Measurements from ENCODE around the gene DCXR. TPM values are rescaled to one million over a fixed set of nuclear protein-coding genes. Genes with fewer than 3 reads are reported as not detected.

Gene DCXR
- total and polyA plus RNA-seq, 2 donors (not counting 1 experiment from before 2014, with no cell fraction given): 63.9 to 143 TPM

DNA sequence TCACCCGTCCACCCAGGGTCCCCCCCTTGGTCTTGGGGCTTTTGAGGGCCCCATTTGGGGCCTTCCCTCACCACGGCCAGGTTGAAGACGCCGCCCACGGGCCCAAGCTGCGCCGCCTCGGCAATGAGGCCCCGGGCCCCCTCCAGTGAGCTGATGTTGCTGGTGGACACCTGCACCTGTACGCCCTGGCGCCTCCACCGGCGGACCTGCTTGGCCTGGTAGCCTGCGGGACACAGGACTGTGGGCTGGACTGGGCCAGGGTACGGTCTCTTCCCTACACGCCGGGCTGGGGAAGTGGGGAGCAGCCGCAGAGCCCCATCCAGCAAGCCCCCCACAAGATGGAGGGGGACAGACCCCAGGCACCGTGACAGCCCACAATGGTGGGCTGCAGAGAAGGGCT, 45.0 kb upstream of the DCXR start:
- Mint-ChIP-seq H3K9me3 (ENCODE audit: insufficient read depth) (no peaks in the 10 kb centered on the region), H3K27me3 (no peaks in the 10 kb centered on the region), H3K27ac (no peak overlapping the region), H3K4me3 (no peak overlapping the region), H3K4me1 (no peaks in the 10 kb centered on the region)
- DNase-seq: no peak
- 93% methylated on average over 19 of the region's 19 CpGs for WGBS (ENCODE audit: insufficient coverage)
- H3K9me3 ChIP-seq (ENCODE audit: control extremely low read depth in 1 of 3, control insufficient read depth in 2 of 3, insufficient read depth in 1 of 3, low read length in 2 of 3): no peaks in the 10 kb centered on the region
- H3K9ac ChIP-seq (ENCODE audit: low read length): no peak overlapping the region
- ChIA-PET CTCF (no interaction called here), POLR2A (no interaction called here)
- no peaks in the 10 kb centered on the region for H4K20me1 ChIP-seq (ENCODE audit: control insufficient read depth, insufficient read depth, low read length, poor library complexity, severe bottlenecking)
- peaks cover 0 to 53% of the 10 kb centered on the region in 2 experiments for H3K36me3 ChIP-seq (replicated peaks in 1 of 2; ENCODE audit: control extremely low read depth in 1 of 2, control insufficient read depth in 1 of 2, extremely low read depth in 1 of 2, insufficient read depth in 2 of 2, low read length in 1 of 2)
- H3K27me3 ChIP-seq (replicated peaks in 1 of 4; ENCODE audit: control extremely low read depth in 1 of 4, control insufficient read depth in 3 of 4, insufficient read depth in 4 of 4, low read length in 3 of 4): no peaks in the 10 kb centered on the region
- TF ChIP-seq, protein P1, sequence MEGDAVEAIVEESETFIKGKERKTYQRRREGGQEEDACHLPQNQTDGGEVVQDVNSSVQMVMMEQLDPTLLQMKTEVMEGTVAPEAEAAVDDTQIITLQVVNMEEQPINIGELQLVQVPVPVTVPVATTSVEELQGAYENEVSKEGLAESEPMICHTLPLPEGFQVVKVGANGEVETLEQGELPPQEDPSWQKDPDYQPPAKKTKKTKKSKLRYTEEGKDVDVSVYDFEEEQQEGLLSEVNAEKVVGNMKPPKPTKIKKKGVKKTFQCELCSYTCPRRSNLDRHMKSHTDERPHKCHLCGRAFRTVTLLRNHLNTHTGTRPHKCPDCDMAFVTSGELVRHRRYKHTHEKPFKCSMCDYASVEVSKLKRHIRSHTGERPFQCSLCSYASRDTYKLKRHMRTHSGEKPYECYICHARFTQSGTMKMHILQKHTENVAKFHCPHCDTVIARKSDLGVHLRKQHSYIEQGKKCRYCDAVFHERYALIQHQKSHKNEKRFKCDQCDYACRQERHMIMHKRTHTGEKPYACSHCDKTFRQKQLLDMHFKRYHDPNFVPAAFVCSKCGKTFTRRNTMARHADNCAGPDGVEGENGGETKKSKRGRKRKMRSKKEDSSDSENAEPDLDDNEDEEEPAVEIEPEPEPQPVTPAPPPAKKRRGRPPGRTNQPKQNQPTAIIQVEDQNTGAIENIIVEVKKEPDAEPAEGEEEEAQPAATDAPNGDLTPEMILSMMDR (IDR thresholded peaks at IDR 0.05): no peak
- no peak for TF ChIP-seq EZH2 (IDR thresholded peaks at IDR 0.05; ENCODE audit: borderline replicate concordance, insufficient read depth, low read depth, low read length, poor library complexity, severe bottlenecking)
- H3K4me3 ChIP-seq (ENCODE audit: control extremely low read depth in 1 of 5, extremely low read depth in 1 of 5, insufficient read depth in 1 of 5, low read depth in 2 of 5, low read length in 4 of 5): no peak overlapping the region
- H3K79me2 ChIP-seq (ENCODE audit: control insufficient read depth, insufficient read depth, low read length): no peaks in the 10 kb centered on the region
- no peak for ATAC-seq (ENCODE audit: low read depth)
- H3K4me2 ChIP-seq (replicated peaks; ENCODE audit: low read depth, low read length, poor library complexity, severe bottlenecking): no peak overlapping the region
- no peak overlapping the region for H2AFZ ChIP-seq (ENCODE audit: insufficient read depth, low read depth, low read length, poor library complexity, severe bottlenecking)
- H3K4me1 ChIP-seq (ENCODE audit: control insufficient read depth in 2 of 2, insufficient read depth in 2 of 2, low read length in 2 of 2): no peaks in the 10 kb centered on the region
- intact Hi-C loops (cut with micrococcal nuclease): no loop called here
- no peak overlapping the region for H3K27ac ChIP-seq (ENCODE audit: low read length in 2 of 2)

GRCh38 chr17:82081966-82082365, 44.5 kb upstream of the DCXR start:
- no peak overlapping the region for H3K4me3 Mint-ChIP-seq
- no peak overlapping the region for H3K4me3 ChIP-seq (ENCODE audit: control extremely low read depth in 1 of 5, extremely low read depth in 1 of 5, insufficient read depth in 1 of 5, low read depth in 2 of 5, low read length in 4 of 5)
- ATAC-seq (ENCODE audit: low read depth) (no peak), DNase-seq (no peak)
- no peak overlapping the region for H3K4me2 ChIP-seq (replicated peaks; ENCODE audit: low read depth, low read length, poor library complexity, severe bottlenecking)
- WGBS (ENCODE audit: insufficient coverage): 98% methylated on average over 21 of the region's 22 CpGs
- no peaks in the 10 kb centered on the region for H3K27me3 ChIP-seq (replicated peaks in 1 of 4; ENCODE audit: control extremely low read depth in 1 of 4, control insufficient read depth in 3 of 4, insufficient read depth in 4 of 4, low read length in 3 of 4)
- no peaks in the 10 kb centered on the region for H3K79me2 ChIP-seq (ENCODE audit: control insufficient read depth, insufficient read depth, low read length)
- H3K4me1 ChIP-seq (ENCODE audit: control insufficient read depth in 2 of 2, insufficient read depth in 2 of 2, low read length in 2 of 2): no peaks in the 10 kb centered on the region
- H3K27me3 Mint-ChIP-seq: no peaks in the 10 kb centered on the region
- POLR2A ChIA-PET: no interaction called here
- no peak overlapping the region for H3K27ac Mint-ChIP-seq
- H3K27ac ChIP-seq (ENCODE audit: low read length in 2 of 2): no peak overlapping the region
- H3K36me3 ChIP-seq (replicated peaks in 1 of 2; ENCODE audit: control extremely low read depth in 1 of 2, control insufficient read depth in 1 of 2, extremely low read depth in 1 of 2, insufficient read depth in 2 of 2, low read length in 1 of 2): peaks cover 0 to 48% of the 10 kb centered on the region in 2 experiments
- no peaks in the 10 kb centered on the region for H3K9me3 Mint-ChIP-seq (ENCODE audit: insufficient read depth)
- H4K20me1 ChIP-seq (ENCODE audit: control insufficient read depth, insufficient read depth, low read length, poor library complexity, severe bottlenecking): no peaks in the 10 kb centered on the region
- H3K4me1 Mint-ChIP-seq: no peaks in the 10 kb centered on the region
- CTCF ChIA-PET: no interaction called here
- H3K9ac ChIP-seq (ENCODE audit: low read length): no peak overlapping the region
- TF ChIP-seq, protein P1 (IDR thresholded peaks at IDR 0.05): no peak
- TF ChIP-seq EZH2 (IDR thresholded peaks at IDR 0.05; ENCODE audit: borderline replicate concordance, insufficient read depth, low read depth, low read length, poor library complexity, severe bottlenecking): no peak
- H2AFZ ChIP-seq (ENCODE audit: insufficient read depth, low read depth, low read length, poor library complexity, severe bottlenecking): no peak overlapping the region
- H3K9me3 ChIP-seq (ENCODE audit: control extremely low read depth in 1 of 3, control insufficient read depth in 2 of 3, insufficient read depth in 1 of 3, low read length in 2 of 3): no peaks in the 10 kb centered on the region
- intact Hi-C loops (cut with micrococcal nuclease): no loop called here

All from B cell (primary cell).